ENCODE data around the gene UPK1B. TPM values are rescaled to one million over a fixed set of nuclear protein-coding genes. Genes with fewer than 3 reads are reported as not detected.
A peak's percentile ranks its signal among the peaks of the same experiment; 100 is the strongest.

The UPK1B gene
- total RNA-seq, 1 donor from 2014 or later: 25.0 TPM

GRCh38 chr3:119229190-119229589, 55.8 kb downstream of the UPK1B start:
- TF ChIP-seq, protein P1, sequence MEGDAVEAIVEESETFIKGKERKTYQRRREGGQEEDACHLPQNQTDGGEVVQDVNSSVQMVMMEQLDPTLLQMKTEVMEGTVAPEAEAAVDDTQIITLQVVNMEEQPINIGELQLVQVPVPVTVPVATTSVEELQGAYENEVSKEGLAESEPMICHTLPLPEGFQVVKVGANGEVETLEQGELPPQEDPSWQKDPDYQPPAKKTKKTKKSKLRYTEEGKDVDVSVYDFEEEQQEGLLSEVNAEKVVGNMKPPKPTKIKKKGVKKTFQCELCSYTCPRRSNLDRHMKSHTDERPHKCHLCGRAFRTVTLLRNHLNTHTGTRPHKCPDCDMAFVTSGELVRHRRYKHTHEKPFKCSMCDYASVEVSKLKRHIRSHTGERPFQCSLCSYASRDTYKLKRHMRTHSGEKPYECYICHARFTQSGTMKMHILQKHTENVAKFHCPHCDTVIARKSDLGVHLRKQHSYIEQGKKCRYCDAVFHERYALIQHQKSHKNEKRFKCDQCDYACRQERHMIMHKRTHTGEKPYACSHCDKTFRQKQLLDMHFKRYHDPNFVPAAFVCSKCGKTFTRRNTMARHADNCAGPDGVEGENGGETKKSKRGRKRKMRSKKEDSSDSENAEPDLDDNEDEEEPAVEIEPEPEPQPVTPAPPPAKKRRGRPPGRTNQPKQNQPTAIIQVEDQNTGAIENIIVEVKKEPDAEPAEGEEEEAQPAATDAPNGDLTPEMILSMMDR (IDR thresholded peaks at IDR 0.05; ENCODE audit: insufficient read depth, low read length, severe bottlenecking): no peak
- H3K4me3 ChIP-seq (ENCODE audit: low read depth, low read length): no peak overlapping the region
- H3K36me3 ChIP-seq (ENCODE audit: control insufficient read depth, insufficient read depth, low read length): peaks cover 15% of the 10 kb centered on the region
- no peaks in the 10 kb centered on the region for H3K27me3 ChIP-seq (ENCODE audit: control insufficient read depth, insufficient read depth, low read length)
- FAIRE-seq (no peak), DNase-seq (ENCODE audit: low read depth) (no peak)

DNA sequence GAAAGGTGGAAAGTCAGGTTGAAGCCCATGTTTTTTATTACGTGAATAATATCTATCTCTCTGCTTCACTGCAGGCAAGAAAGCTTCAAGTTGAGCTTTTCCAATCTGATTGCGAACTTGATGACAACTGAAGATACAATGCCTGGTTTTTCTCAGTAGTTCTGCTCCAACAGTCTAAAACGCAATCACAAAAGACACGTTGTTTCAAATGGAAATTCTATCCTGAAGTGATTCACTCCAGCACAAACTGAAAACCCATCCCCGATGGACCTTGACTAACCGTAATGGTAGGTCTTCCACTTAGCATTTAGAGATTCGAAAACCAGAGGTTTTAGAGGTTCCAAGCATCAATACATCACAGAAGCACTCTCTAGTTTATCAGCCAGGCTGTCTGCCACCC, 56.7 kb downstream of the UPK1B start:
- H3K4me3 ChIP-seq (ENCODE audit: low read depth, low read length): no peak overlapping the region
- FAIRE-seq (no peak), DNase-seq (ENCODE audit: low read depth) (no peak)
- TF ChIP-seq, protein P1 (IDR thresholded peaks at IDR 0.05; ENCODE audit: insufficient read depth, low read length, severe bottlenecking): no peak
- peaks cover 15% of the 10 kb centered on the region for H3K36me3 ChIP-seq (ENCODE audit: control insufficient read depth, insufficient read depth, low read length)
- no peaks in the 10 kb centered on the region for H3K27me3 ChIP-seq (ENCODE audit: control insufficient read depth, insufficient read depth, low read length)

GRCh38 chr3:119230745-119231144, 57.3 kb downstream of the UPK1B start:
- H3K27me3 ChIP-seq (ENCODE audit: control insufficient read depth, insufficient read depth, low read length): no peaks in the 10 kb centered on the region
- no peak for DNase-seq (ENCODE audit: low read depth)
- peaks cover 15% of the 10 kb centered on the region for H3K36me3 ChIP-seq (ENCODE audit: control insufficient read depth, insufficient read depth, low read length)
- H3K4me3 ChIP-seq (ENCODE audit: low read depth, low read length): no peak overlapping the region
- TF ChIP-seq, protein P1 (IDR thresholded peaks at IDR 0.05; ENCODE audit: insufficient read depth, low read length, severe bottlenecking): no peak
- FAIRE-seq: no peak

DNA sequence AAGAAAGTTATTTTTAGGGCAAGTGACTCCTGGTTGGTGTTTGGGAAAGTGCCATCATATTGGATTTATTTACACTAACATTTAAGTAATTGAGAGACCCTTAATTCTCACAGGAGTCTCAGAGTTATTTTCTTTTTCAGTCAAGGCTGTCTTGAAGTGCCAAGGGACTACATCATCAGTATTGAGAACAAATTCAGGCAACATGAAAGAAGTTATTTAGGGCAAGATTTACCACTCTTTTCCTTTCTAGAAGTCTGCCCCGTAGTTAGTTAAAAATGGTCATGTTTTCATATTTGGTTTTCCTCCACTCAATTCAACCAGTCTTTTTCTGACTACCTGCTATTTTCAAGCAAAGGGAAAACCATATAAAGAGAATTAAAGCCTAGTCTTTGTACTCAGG, 61.2 kb downstream of the UPK1B start:
- Histone ChIP-seq H3K27me3 (ENCODE audit: control insufficient read depth, insufficient read depth, low read length) (no peaks in the 10 kb centered on the region), H3K4me3 (ENCODE audit: low read depth, low read length) (no peak overlapping the region), H3K36me3 (ENCODE audit: control insufficient read depth, insufficient read depth, low read length) (peaks cover 12% of the 10 kb centered on the region)
- DNase-seq (ENCODE audit: low read depth) (no peak), FAIRE-seq (no peak)
- TF ChIP-seq, protein P1 (IDR thresholded peaks at IDR 0.05; ENCODE audit: insufficient read depth, low read length, severe bottlenecking): no peak

DNA sequence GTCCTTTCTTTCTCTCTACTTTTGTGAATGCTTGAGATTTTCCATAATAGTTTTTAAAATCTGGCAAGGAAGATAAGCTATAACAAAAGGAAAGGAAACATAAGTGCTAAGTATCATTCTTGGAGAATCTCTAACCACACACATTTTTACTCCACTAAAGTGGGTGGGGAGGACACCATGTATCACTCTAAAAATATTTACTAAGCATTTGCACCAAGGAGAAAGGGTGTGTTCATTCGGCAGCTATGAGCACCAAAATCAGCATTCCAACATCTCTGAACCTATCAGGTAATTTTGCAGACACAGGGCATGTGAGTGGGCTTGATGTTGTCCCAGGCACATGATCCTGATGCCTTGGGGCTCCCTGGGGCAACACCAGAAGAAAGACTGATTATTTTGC, 61.8 kb downstream of the UPK1B start:
- H3K36me3 ChIP-seq (ENCODE audit: control insufficient read depth, insufficient read depth, low read length): peaks cover 9% of the 10 kb centered on the region
- FAIRE-seq: no peak

DNA sequence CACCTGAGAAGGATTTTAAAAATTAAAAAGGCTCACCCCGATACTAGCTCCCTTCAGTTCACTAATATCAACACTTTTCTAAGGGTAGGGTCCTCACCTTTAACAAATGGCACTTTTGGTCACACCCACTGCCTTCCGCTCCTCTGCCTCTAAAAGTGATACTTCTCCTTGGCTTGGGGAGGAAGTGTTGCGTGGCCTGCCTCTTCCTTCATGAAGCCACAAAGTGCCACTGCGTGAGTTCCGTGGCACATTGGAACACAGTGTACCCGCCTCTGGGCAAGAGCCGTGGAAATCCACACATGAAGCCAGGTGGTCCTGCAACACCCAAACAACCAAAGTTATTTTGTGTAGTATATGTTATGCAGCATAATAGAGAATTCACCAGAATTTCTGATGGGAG, 63.4 kb downstream of the UPK1B start:
- H3K4me3 ChIP-seq (ENCODE audit: low read depth, low read length): no peak overlapping the region
- H3K36me3 ChIP-seq (ENCODE audit: control insufficient read depth, insufficient read depth, low read length): peaks cover 7% of the 10 kb centered on the region
- TF ChIP-seq, protein P1 (IDR thresholded peaks at IDR 0.05; ENCODE audit: insufficient read depth, low read length, severe bottlenecking): no peak
- FAIRE-seq (no peak), DNase-seq (ENCODE audit: low read depth) (no peak)
- no peaks in the 10 kb centered on the region for H3K27me3 ChIP-seq (ENCODE audit: control insufficient read depth, insufficient read depth, low read length)

More for the DNA sequence above, 61.8 kb downstream of the UPK1B start:
- TF ChIP-seq, protein P1 (IDR thresholded peaks at IDR 0.05; ENCODE audit: insufficient read depth, low read length, severe bottlenecking): no peak
- H3K4me3 ChIP-seq (ENCODE audit: low read depth, low read length): no peak overlapping the region
- DNase-seq (ENCODE audit: low read depth): peak; percentile 61
- H3K27me3 ChIP-seq (ENCODE audit: control insufficient read depth, insufficient read depth, low read length): no peaks in the 10 kb centered on the region

All from bronchial epithelial cell (primary cell).